Fibroblast of skin of left quadriceps (primary cell): ENCODE results near the gene PPFIA4.

ENCODE experiments used
- DNase-seq, 2 experiments: peaks; one replicate each; pipeline ENCODE4 v3.0.0-alpha.2; 2013; ENCODE audit warnings: low read depth in 2 of 2

The PPFIA4 gene

DNA sequence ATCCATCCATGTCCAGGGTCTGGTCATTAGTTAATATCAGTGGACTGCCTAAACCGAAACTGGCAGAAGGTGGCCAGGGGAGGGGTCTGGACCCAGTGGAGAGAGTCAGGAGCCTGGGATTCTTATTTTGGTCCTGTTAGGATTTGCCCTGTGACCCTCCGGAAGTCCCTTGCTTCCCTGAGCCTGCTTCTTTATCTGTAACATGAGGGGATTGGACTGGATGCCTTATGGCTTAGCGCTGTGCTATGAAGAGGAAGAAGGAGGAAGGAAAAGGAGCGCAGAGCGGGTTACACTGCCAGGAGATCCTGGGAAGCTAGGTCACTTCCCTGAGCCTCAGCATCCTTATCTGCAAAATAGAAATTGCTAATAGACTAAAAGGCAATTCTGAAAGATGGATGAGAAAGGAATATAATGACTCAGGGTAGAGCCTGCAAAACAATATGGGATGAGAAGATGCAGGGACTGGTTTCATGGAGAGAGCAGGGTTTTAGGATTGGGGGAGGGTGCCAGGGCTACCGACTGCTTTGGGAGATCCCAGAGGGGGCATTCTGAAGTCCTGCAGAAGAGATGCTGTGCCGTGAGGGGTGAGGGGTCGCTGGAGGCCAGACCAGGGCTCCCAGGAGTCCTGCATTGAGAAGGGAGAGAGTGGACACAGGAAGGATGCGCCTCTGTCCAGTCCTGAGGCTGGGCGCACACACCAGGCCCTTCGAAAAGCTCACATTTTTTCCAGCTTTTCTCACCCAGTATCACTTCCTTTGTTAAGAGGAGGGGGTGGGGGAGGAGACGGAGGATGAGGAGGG, 100.8 kb downstream of the PPFIA4 start:
- no peak for DNase-seq

GRCh38 chr1:203127666-203128430, 101.6 kb downstream of the PPFIA4 start, which contains the start of gene ADORA1:
ADORA1 (plus strand) TSS chr1:203127726; CDS start chr1:203128842, 1,116 bp downstream.
- peak in 1 of 2 experiments; percentile 8 for DNase-seq

- DNase-seq = no peak
Observed at GRCh38 chr1:203128431-203128715, 102.1 kb downstream of the PPFIA4 start.
